K562 (cell line): ENCODE data around the gene OPA3. TPM values are rescaled to one million over a fixed set of nuclear protein-coding genes. Genes with fewer than 3 reads are reported as not detected.

ENCODE experiments used
- ESRRA ChIP-seq: fragments of 450-650 bp; IDR thresholded peaks from 2 replicates; pipeline ENCODE4 v1.6.1; 2014; ENCODE audit warnings: low read depth, mild to moderate bottlenecking, moderate library complexity, borderline replicate concordance
- FOXA1 ChIP-seq: fragments of 450-650 bp; IDR thresholded peaks from 2 replicates; pipeline ENCODE4 v1.6.1; 2016; ENCODE audit warnings: mild to moderate bottlenecking, borderline replicate concordance
- IFI16 ChIP-seq: fragments of 250-450 bp; sonication (Bioruptor Pico); IDR thresholded peaks from 2 replicates; pipeline ENCODE4 v2.1.2; 2022; ENCODE audit warnings: mild to moderate bottlenecking, inconsistent platforms
- ILK ChIP-seq: fragments of 450-650 bp; IDR thresholded peaks from 2 replicates; pipeline ENCODE4 v1.6.1; 2016; ENCODE audit warnings: missing genetic modification characterization, low read depth, mild to moderate bottlenecking, missing compliant biosample characterization, moderate library complexity, borderline replicate concordance
- IRF2 ChIP-seq: sonication (generic); formaldehyde crosslinking; IDR thresholded peaks from 2 replicates; pipeline ENCODE4 v1.8.1; 2022; ENCODE audit warnings: mild to moderate bottlenecking, missing genetic modification reagents
- JUNB ChIP-seq: fragments of 450-650 bp; formaldehyde crosslinking; conservative IDR thresholded peaks from 2 replicates; pipeline ENCODE4 v1.4.0; 2020; ENCODE audit warnings: mild to moderate bottlenecking
- MBD2 ChIP-seq: sonication (generic); IDR thresholded peaks from 2 replicates; pipeline ENCODE4 v1.6.1; 2016; ENCODE audit warnings: low read depth, borderline replicate concordance
- NONO ChIP-seq, 2 experiments: fragments of 200-400 bp in 1 of 2; fragments of 450-650 bp in 1 of 2; formaldehyde crosslinking in 1 of 2; IDR thresholded peaks; 2 replicates each; pipeline ENCODE4 v1.6.1; 2017; ENCODE audit warnings: low read depth in 2 of 2, mild to moderate bottlenecking in 2 of 2, moderate library complexity in 2 of 2, low read length in 1 of 2
- NR3C1 ChIP-seq: sonication (generic); formaldehyde crosslinking; IDR thresholded peaks from 2 replicates; pipeline ENCODE4 v1.8.1; 2022; ENCODE audit warnings: missing genetic modification reagents
- NRF1 ChIP-seq, 2 experiments: fragments of 450-650 bp; IDR thresholded peaks in 1 of 2; conservative IDR thresholded peaks in 1 of 2; 2 replicates each; pipeline ENCODE4 v1.6.1; 2014; ENCODE audit warnings: mild to moderate bottlenecking in 2 of 2
- POLR2AphosphoS5 ChIP-seq: IDR thresholded peaks from 2 replicates; pipeline ENCODE4 v1.6.1; 2011; ENCODE audit warnings: mild to moderate bottlenecking, low read depth, low read length, moderate library complexity; ENCODE audit not compliant: control insufficient read depth, insufficient read depth
- POLR2G ChIP-seq: fragments of 200-400 bp; formaldehyde crosslinking; IDR thresholded peaks from 2 replicates; pipeline ENCODE4 v1.6.1; 2017; ENCODE audit warnings: low read depth, mild to moderate bottlenecking, antibody characterized with exemption, low read length, moderate library complexity
- RBM34 ChIP-seq: fragments of 200-400 bp; formaldehyde crosslinking; IDR thresholded peaks from 2 replicates; pipeline ENCODE4 v1.6.1; 2018; ENCODE audit warnings: low read length, borderline replicate concordance; ENCODE audit not compliant: insufficient read depth
- SAFB ChIP-seq: fragments of 200-400 bp; formaldehyde crosslinking; IDR thresholded peaks from 2 replicates; pipeline ENCODE4 v1.6.1; 2017; ENCODE audit warnings: low read depth, low read length, borderline replicate concordance
- SAFB2 ChIP-seq: fragments of 200-400 bp; formaldehyde crosslinking; IDR thresholded peaks from 2 replicates; pipeline ENCODE4 v1.6.1; 2018; ENCODE audit warnings: borderline replicate concordance, low read length, low read depth, moderate library complexity; ENCODE audit not compliant: severe bottlenecking
- SMAD2 ChIP-seq: fragments of 150-350 bp; IDR thresholded peaks from 2 replicates; pipeline ENCODE4 v1.6.1; 2014; ENCODE audit warnings: low read depth, mild to moderate bottlenecking, low read length
- SMAD3 ChIP-seq: fragments of 450-650 bp; formaldehyde crosslinking; conservative IDR thresholded peaks from 2 replicates; pipeline ENCODE4 v1.4.0; 2020; ENCODE audit warnings: mild to moderate bottlenecking
- SNIP1 ChIP-seq: fragments of 450-650 bp; IDR thresholded peaks from 2 replicates; pipeline ENCODE4 v1.7.1; 2017; ENCODE audit warnings: low read depth, mild to moderate bottlenecking
- TARDBP ChIP-seq: fragments of 450-650 bp; IDR thresholded peaks from 2 replicates; pipeline ENCODE4 v1.6.1; 2016
- TBL1XR1 ChIP-seq, 2 experiments: IDR thresholded peaks; 2 replicates each; pipeline ENCODE4 v1.6.1; 2012; ENCODE audit warnings: improper control_type of control experiment in 2 of 2, low read length in 2 of 2, mild to moderate bottlenecking in 1 of 2
- TCF15 ChIP-seq: fragments of 250-450 bp; sonication (Bioruptor Pico); IDR thresholded peaks from 2 replicates; pipeline ENCODE4 v1.8.0; 2022; ENCODE audit warnings: moderate library complexity, mild to moderate bottlenecking, inconsistent platforms
- TEAD4 ChIP-seq, 2 experiments: sonication (generic) in 1 of 2; formaldehyde crosslinking in 1 of 2; IDR thresholded peaks; 2 replicates each; pipeline versions ENCODE4 v1.6.1 to v1.8.0; 2012 to 2022; ENCODE audit warnings: borderline replicate concordance in 1 of 2, inconsistent platforms in 1 of 2, low read length in 1 of 2, mild to moderate bottlenecking in 1 of 2, missing genetic modification reagents in 1 of 2
- USF1 ChIP-seq: sonication (generic); formaldehyde crosslinking; IDR thresholded peaks from 2 replicates; pipeline ENCODE4 v1.9.0; 2022; ENCODE audit warnings: mild to moderate bottlenecking, missing genetic modification reagents
- ZBED1 ChIP-seq: IDR thresholded peaks from 2 replicates; pipeline ENCODE4 v1.6.1; 2014
- ZBTB2 ChIP-seq: fragments of 450-650 bp; IDR thresholded peaks from 2 replicates; pipeline ENCODE4 v1.6.1; 2016; ENCODE audit warnings: antibody characterized with exemption
- ZNF140 ChIP-seq: fragments of 250-450 bp; sonication (Bioruptor Pico); IDR thresholded peaks from 2 replicates; pipeline ENCODE4 v1.8.0; 2021; ENCODE audit warnings: moderate library complexity, mild to moderate bottlenecking, inconsistent platforms
- ZNF668 ChIP-seq: fragments of 250-450 bp; sonication (Bioruptor Pico); IDR thresholded peaks from 2 replicates; pipeline ENCODE4 v1.8.0; 2022; ENCODE audit warnings: mild to moderate bottlenecking, inconsistent platforms
- polyA plus RNA-seq, 8 experiments: library from polyadenylated mRNA; depleted of rRNA in 4 of 8; stranded (reverse) in 5 of 8; unstranded in 3 of 8; fragments of >200 nt; fragmentation: Nextera tagmentation in 2 of 8; fragmentation: Illumina TruSeq in 1 of 8; extraction: Ambion mirVana in 2 of 8; extraction: Trizol in 1 of 8; gene quantifications; 2 replicates each; pipeline versions ENCODE4 v1.2.1 to v1.2.3, GENCODE V29; 2011 to 2014; ENCODE audit warnings: inconsistent platforms in 1 of 8, missing spikeins in 1 of 8
- total RNA-seq, 7 experiments: library from RNA; depleted of rRNA in 6 of 7; stranded (reverse); fragments of >200 nt in 6 of 7; fragmentation: Illumina TruSeq in 2 of 7; extraction: Trizol in 2 of 7; gene quantifications; 2 replicates each; pipeline versions ENCODE4 v1.2.1 to v1.2.3, GENCODE V29; 2011 to 2021; ENCODE audit warnings: low replicate concordance in 1 of 7

OPA3 gene
- total and polyA plus RNA-seq, 9 of the 15 experiments (the other 6 are each of a cell fraction or from before 2014, with no cell fraction given) = 1.4 to 18.8 (median 9.0) TPM

- TF ChIP-seq TCF15 (CRISPR knock-in tag) (no peak), SAFB (no peak), IFI16 (no peak), ZNF140 (no peak), NR3C1 (no peak), SMAD2 (no peak), ZBTB2 (peak; percentile 72; the same call in 1 of the 2 replicates), ILK (tag) (no peak), SMAD3 (CRISPR knock-in tag) (no peak), ESRRA (peak; percentile 69; the same call in 1 of the 2 replicates), TBL1XR1 (IDR thresholded peaks at IDR 0.05; ENCODE audit: low read length in 2 of 2) (peak in 1 of 2 experiments; percentile 56; a peak in 1 of 4 replicates), NONO (IDR thresholded peaks at IDR 0.05; ENCODE audit: low read depth in 2 of 2, low read length in 1 of 2) (0 out of 4 replicates have a peak, but pooled peaks of 1 of the 2 experiments have one; percentile 79), NRF1 (conservative IDR thresholded peaks at IDR 0.05 in 1 of 2, IDR thresholded peaks at IDR 0.05 in 1 of 2) (peak; percentile 25 to 53; a peak in 3 of 4 replicates), FOXA1 (no peak), TEAD4 (IDR thresholded peaks at IDR 0.05; ENCODE audit: low read length) (no peak), TEAD4 (CRISPR knock-in tag; IDR thresholded peaks at IDR 0.05; ENCODE audit: borderline replicate concordance) (0 out of 2 replicates have a peak, but pooled peaks have one; percentile 35), RBM34 (no peak), POLR2AphosphoS5 (peak; percentile 69), MBD2 (peak; percentile 73), IRF2 (no peak), ZNF668 (CRISPR knock-in tag) (no peak), TARDBP (no peak), JUNB (CRISPR knock-in tag) (peak; percentile 62), POLR2G (peak; percentile 89), SAFB2 (no peak), ZBED1 (no peak), USF1 (peak; percentile 43; the same call in 1 of the 2 replicates), SNIP1 (no peak)
These were observed 78.2 kb downstream of the OPA3 start (continued) for GRCh38 chr19:45506246-45506988.
